ENCODE data around the gene MRPL50.

Gene MRPL50

GRCh38 chr9:101427358-101427757 is 28.9 kb upstream of the MRPL50 start:
- no peak for TF ChIP-seq CTCF (IDR thresholded peaks at IDR 0.05; ENCODE audit: low read depth, low read length)
- DNase-seq = no peak
- Histone ChIP-seq H3K27me3 (ENCODE audit: insufficient read depth, low read depth, severe bottlenecking) (no peaks in the 10 kb centered on the region), H3K36me3 (no peaks in the 10 kb centered on the region), H3K9me3 (ENCODE audit: severe bottlenecking) (no peaks in the 10 kb centered on the region), H3K4me3 (ENCODE audit: low read depth, low read length) (no peak overlapping the region), H3K27ac (no peak overlapping the region)

- Histone ChIP-seq H3K36me3 (no peaks in the 10 kb centered on the region), H3K4me3 (ENCODE audit: low read depth, low read length) (no peak overlapping the region), H3K27ac (no peak overlapping the region), H3K9me3 (ENCODE audit: severe bottlenecking) (no peaks in the 10 kb centered on the region), H3K27me3 (ENCODE audit: insufficient read depth, low read depth, severe bottlenecking) (no peaks in the 10 kb centered on the region)
- DNase-seq = no peak
- no peak for TF ChIP-seq CTCF (IDR thresholded peaks at IDR 0.05; ENCODE audit: low read depth, low read length)
These were observed 23.2 kb upstream of the MRPL50 start for GRCh38 chr9:101421653-101422065.

GRCh38 chr9:101419863-101420262 is 21.4 kb upstream of the MRPL50 start:
- Histone ChIP-seq H3K27me3 (ENCODE audit: insufficient read depth, low read depth, severe bottlenecking) (no peaks in the 10 kb centered on the region), H3K27ac (no peak overlapping the region), H3K36me3 (no peaks in the 10 kb centered on the region), H3K4me3 (ENCODE audit: low read depth, low read length) (no peak overlapping the region), H3K9me3 (ENCODE audit: severe bottlenecking) (peaks cover 5% of the 10 kb centered on the region)
- TF ChIP-seq CTCF (IDR thresholded peaks at IDR 0.05; ENCODE audit: low read depth, low read length) = no peak
- DNase-seq = no peak

GRCh38 chr9:101418518-101419430 is 20.4 kb upstream of the MRPL50 start:
- Histone ChIP-seq H3K27ac (no peak overlapping the region; the same call in 1 of the 2 replicates), H3K27me3 (ENCODE audit: insufficient read depth, low read depth, severe bottlenecking) (no peaks in the 10 kb centered on the region), H3K4me3 (ENCODE audit: low read depth, low read length) (no peak overlapping the region), H3K9me3 (ENCODE audit: severe bottlenecking) (peaks cover 5% of the 10 kb centered on the region), H3K36me3 (no peaks in the 10 kb centered on the region)
- DNase-seq = peak; percentile 44
- TF ChIP-seq CTCF (IDR thresholded peaks at IDR 0.05; ENCODE audit: low read depth, low read length) = no peak

GRCh38 chr9:101417977-101418376 is 19.6 kb upstream of the MRPL50 start:
- no peak for TF ChIP-seq CTCF (IDR thresholded peaks at IDR 0.05; ENCODE audit: low read depth, low read length)
- DNase-seq = no peak
- no peak overlapping the region for H3K4me3 ChIP-seq (ENCODE audit: low read depth, low read length)

More at GRCh38 chr9:101417977-101418376, 19.6 kb upstream of the MRPL50 start:
- no peaks in the 10 kb centered on the region; the same call in 1 of the 2 replicates for H3K36me3 ChIP-seq
- peaks cover 5% of the 10 kb centered on the region for H3K9me3 ChIP-seq (ENCODE audit: severe bottlenecking)
- H3K27me3 ChIP-seq (ENCODE audit: insufficient read depth, low read depth, severe bottlenecking) = no peaks in the 10 kb centered on the region
- H3K27ac ChIP-seq = no peak overlapping the region

Measured in WERI-Rb-1 (cell line).